D341Med (cell line): ENCODE data around the gene ZBED1.
A peak's percentile ranks its signal among the peaks of the same experiment; 100 is the strongest.
"Not testable (repeated sequence)": the region's sequence is repeated elsewhere in the genome, so short reads cannot be mapped to it uniquely, and the experiment has no call there.

Experiments used
- DNase-seq: peaks from one replicate; pipeline ENCODE4 v3.0.0; 2012; ENCODE audit warnings: low spot score

Gene ZBED1

GRCh38 chrX:2500803-2501558, at the start of gene ZBED1, which contains the start of gene DHRSX:
TSS of gene ZBED1 (minus strand) at chrX:2500976. CDS start at chrX:2490719, 10,257 bp downstream.
TSS of gene DHRSX (minus strand) at chrX:2500976. CDS start at chrX:2500925, 51 bp downstream.
- DNase-seq: peak; percentile 85

GRCh38 chrX:2549876-2550275, 49.1 kb upstream of the ZBED1 start:
- DNase-seq: no peak

- no peak for DNase-seq
Measured at GRCh38 chrX:2548711-2549423, 48.1 kb upstream of the ZBED1 start.

- DNase-seq: no peak
Measured at GRCh38 chrX:2547736-2548135, 47.0 kb upstream of the ZBED1 start.

- no peak for DNase-seq
Measured at GRCh38 chrX:2546496-2546895, 45.7 kb upstream of the ZBED1 start.

GRCh38 chrX:2545144-2545543, 44.4 kb upstream of the ZBED1 start:
- DNase-seq: no peak

DNA sequence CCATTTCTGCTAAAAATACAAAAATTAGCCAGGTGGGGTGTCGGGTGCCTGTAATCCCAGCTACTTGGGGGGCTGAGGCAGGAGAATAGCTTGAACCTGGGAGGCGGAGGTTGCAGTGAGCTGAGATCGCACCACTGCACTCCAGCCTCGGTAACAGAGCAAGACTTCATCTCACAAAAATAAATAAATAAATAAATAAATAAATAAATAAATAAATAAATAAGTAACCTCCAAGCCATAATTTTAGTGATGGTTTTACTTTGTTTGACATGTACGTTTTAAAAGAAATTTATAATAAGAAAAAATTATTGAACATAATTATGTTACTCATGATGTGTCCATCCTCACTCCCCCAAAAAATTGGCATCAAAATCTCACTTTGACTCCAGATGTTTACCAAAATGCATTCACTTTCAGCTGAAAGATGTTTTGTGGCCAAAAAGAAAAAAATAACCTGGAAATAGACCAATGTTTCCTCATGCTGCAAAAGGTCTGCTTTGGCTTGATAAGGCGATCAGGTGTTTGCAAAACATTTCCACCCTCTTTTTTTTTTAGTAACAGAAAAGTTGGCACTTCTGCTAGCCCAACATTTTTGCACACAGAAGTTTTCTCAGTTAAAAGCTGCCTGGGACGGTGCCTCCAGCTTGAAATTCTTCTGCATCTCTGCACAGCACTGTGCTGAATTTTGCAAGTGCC, 42.2 kb upstream of the ZBED1 start:
- no peak for DNase-seq

GRCh38 chrX:2541603-2542002, 40.8 kb upstream of the ZBED1 start:
- DNase-seq: no peak

- no peak for DNase-seq
Measured at GRCh38 chrX:2540426-2540947, 39.7 kb upstream of the ZBED1 start.

GRCh38 chrX:2539586-2539985, 38.8 kb upstream of the ZBED1 start:
- no peak for DNase-seq

GRCh38 chrX:2538031-2538757, 37.4 kb upstream of the ZBED1 start:
- DNase-seq: no peak

GRCh38 chrX:2536974-2537373, 36.2 kb upstream of the ZBED1 start:
- no peak for DNase-seq

DNA sequence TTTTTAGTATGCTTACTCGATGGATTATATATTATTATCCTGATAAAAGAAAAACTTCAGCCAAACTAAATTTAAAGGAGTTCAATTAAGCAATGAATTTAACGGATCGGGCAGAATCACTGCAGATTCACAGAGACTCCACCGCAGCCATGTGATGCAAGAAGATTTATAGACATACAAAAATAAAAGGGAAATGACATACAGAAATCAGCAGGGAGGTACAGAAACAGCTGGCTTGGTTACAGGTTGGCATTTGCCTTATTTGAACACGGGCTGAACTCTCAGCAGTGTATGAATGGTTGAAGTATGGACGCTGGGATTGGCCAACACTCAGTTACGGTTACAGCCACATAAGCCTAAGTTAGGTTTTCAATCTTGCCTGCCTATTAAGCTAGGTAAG, 35.4 kb upstream of the ZBED1 start:
- no peak for DNase-seq

DNA sequence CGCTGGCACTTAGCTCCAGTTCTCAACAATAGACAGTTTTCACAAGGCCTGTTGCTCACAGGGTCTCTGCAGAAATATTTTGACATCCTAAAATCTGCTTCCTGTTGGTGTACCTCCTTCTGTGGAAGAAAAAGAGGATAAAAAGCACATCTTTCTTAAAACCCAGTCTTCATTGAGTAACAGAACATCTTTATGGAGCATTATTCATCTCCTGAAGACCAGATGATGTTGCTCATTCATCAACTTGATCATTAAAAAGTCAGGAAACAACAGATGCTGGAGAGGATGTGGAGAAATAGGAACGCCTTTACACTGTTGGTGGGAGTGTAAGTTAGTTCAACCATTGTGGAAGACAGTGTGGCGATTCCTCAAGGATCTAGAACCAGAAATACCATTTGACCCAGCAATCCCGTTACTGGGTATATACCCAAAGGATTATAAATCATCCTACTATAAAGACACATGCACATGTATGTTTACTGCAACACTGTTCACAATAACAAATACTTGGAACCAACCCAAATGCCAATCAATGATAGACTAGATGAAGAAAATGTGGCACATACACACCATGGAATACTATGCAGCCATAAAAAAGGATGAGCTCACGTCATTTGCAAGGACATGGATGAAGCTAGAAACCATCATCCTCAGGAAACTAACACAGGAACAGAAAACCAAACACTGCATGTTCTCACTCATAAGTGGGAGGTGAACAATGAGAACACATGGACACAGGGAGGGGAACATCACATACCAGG, 33.7 kb upstream of the ZBED1 start:
- not testable (repeated sequence) for DNase-seq

- DNase-seq: no peak
Measured at GRCh38 chrX:2533424-2533823, 32.6 kb upstream of the ZBED1 start.

GRCh38 chrX:2526390-2526789, 25.6 kb upstream of the ZBED1 start:
- no peak for DNase-seq

GRCh38 chrX:2523911-2524310, 23.1 kb upstream of the ZBED1 start:
- no peak for DNase-seq

DNA sequence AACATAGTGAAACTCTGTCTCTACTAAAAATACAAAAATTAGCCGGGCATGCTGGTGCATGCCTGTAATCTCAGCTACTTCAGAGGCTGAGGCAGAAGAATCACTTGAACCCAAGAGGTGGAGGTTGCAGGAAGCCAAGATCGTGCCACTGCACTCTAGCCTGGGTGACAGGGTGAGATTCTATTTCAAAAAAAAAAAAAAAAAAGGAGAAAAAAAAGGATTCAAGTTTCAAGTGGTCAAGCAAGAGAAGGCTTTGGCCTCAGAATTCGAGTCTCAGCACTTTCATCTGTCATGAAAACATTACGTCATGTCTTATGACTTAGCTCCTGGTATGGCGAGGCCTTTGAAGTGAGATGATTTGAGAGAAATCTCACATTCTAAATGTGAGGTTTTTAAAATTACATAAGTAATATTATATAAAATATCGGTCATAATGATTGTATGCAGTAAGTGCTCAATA, 21.2 kb upstream of the ZBED1 start:
- DNase-seq: no peak

- no peak for DNase-seq
Measured at GRCh38 chrX:2521092-2521926, 20.5 kb upstream of the ZBED1 start.

GRCh38 chrX:2520539-2520938, 19.8 kb upstream of the ZBED1 start:
- no peak for DNase-seq
